HEK293 (cell line): Measurements from ENCODE around the gene SERGEF.
A peak's percentile ranks its signal among the peaks of the same experiment; 100 is the strongest.

Experiments
- CTCF ChIA-PET: fragments of 350-600 bp; formaldehyde crosslinking; extraction: SDS; loops from one replicate; lab custom pipeline; 2021; ENCODE audit warnings: antibody characterized with exemption; lab: Yijun Ruan, JAX
- POLR2A ChIA-PET: fragments of 300-600 bp; formaldehyde crosslinking; extraction: SDS; loops from one replicate; lab custom pipeline; 2020; ENCODE audit warnings: antibody characterized with exemption, inconsistent platforms; lab: Yijun Ruan, JAX
- H3K27ac ChIP-seq: fragments of 200-500 bp; sonication (Bioruptor generic); 2 replicates; pipeline ENCODE4 v1.5.1; 2014; ENCODE audit warnings: low read depth, low read length, control low read depth, inconsistent platforms; ENCODE audit errors: extremely low read depth
- H3K36me3 ChIP-seq, 2 experiments: fragments of 200-500 bp in 1 of 2; sonication (Bioruptor generic) in 1 of 2; 1 replicate in 1 of 2; 2 replicates in 1 of 2; pipeline ENCODE4 v1.5.1; 2014 to 2017; ENCODE audit warnings: inconsistent platforms in 2 of 2, low read length in 2 of 2; ENCODE audit not compliant: control insufficient read depth in 2 of 2, insufficient read depth in 1 of 2
- H3K4me1 ChIP-seq: fragments of 200-500 bp; sonication (Bioruptor generic); 2 replicates; pipeline ENCODE4 v1.5.1; 2014; ENCODE audit warnings: mild to moderate bottlenecking, low read length, inconsistent platforms; ENCODE audit not compliant: control insufficient read depth, insufficient read depth
- H3K4me3 ChIP-seq: 2 replicates; pipeline ENCODE4 v1.5.1; 2011; ENCODE audit warnings: low read depth, mild to moderate bottlenecking, control low read depth, low read length, moderate library complexity
- H3K9me3 ChIP-seq: fragments of 200-500 bp; sonication (Bioruptor generic); 2 replicates; pipeline ENCODE4 v1.5.1; 2014; ENCODE audit warnings: low read depth, low read length, inconsistent platforms; ENCODE audit not compliant: control insufficient read depth, insufficient read depth
- KLF10 ChIP-seq: fragments of 450-650 bp; IDR thresholded peaks from 2 replicates; pipeline ENCODE4 v1.5.1; 2018; ENCODE audit warnings: missing biosample characterization, mild to moderate bottlenecking, missing genetic modification characterization
- MZF1 ChIP-seq: fragments of 450-650 bp; formaldehyde crosslinking; IDR thresholded peaks from 2 replicates; pipeline ENCODE4 v1.5.1; 2017; ENCODE audit warnings: missing biosample characterization, missing genetic modification characterization, borderline replicate concordance
- PRDM1 ChIP-seq: fragments of 450-650 bp; formaldehyde crosslinking; IDR thresholded peaks from 2 replicates; pipeline ENCODE4; 2016; ENCODE audit warnings: missing biosample characterization, missing genetic modification characterization
- RBAK ChIP-seq: fragments of 450-650 bp; formaldehyde crosslinking; IDR thresholded peaks from 2 replicates; pipeline ENCODE4 v1.5.1; 2016; ENCODE audit warnings: missing biosample characterization, missing genetic modification characterization
- REPIN1 ChIP-seq: fragments of 450-650 bp; formaldehyde crosslinking; IDR thresholded peaks from 2 replicates; pipeline ENCODE4 v1.5.1; 2017; ENCODE audit warnings: missing biosample characterization, missing genetic modification characterization, low read depth
- SALL2 ChIP-seq: fragments of 450-650 bp; formaldehyde crosslinking; IDR thresholded peaks from 2 replicates; pipeline ENCODE4 v1.5.0; 2017; ENCODE audit warnings: missing biosample characterization, mild to moderate bottlenecking, missing genetic modification characterization, borderline replicate concordance
- ZNF112 ChIP-seq: fragments of 450-650 bp; formaldehyde crosslinking; IDR thresholded peaks from 2 replicates; pipeline ENCODE4 v1.5.0; 2017; ENCODE audit warnings: missing biosample characterization, missing genetic modification characterization
- ZNF114 ChIP-seq: fragments of 450-650 bp; formaldehyde crosslinking; IDR thresholded peaks from 2 replicates; pipeline ENCODE4 v1.5.0; 2017; ENCODE audit warnings: missing biosample characterization, missing genetic modification characterization
- ZNF202 ChIP-seq: fragments of 450-650 bp; formaldehyde crosslinking; IDR thresholded peaks from 2 replicates; pipeline ENCODE4 v1.5.1; 2016; ENCODE audit warnings: missing biosample characterization, missing genetic modification characterization, borderline replicate concordance
- ZNF266 ChIP-seq: fragments of 450-650 bp; formaldehyde crosslinking; IDR thresholded peaks from 2 replicates; pipeline ENCODE4 v1.5.1; 2016; ENCODE audit warnings: missing biosample characterization, missing genetic modification characterization, low read depth
- ZNF366 ChIP-seq: fragments of 450-650 bp; formaldehyde crosslinking; conservative IDR thresholded peaks from 2 replicates; pipeline ENCODE4 v1.5.1; 2016; ENCODE audit warnings: missing biosample characterization, missing genetic modification characterization
- ZNF394 ChIP-seq: fragments of 450-650 bp; formaldehyde crosslinking; IDR thresholded peaks from 2 replicates; pipeline ENCODE4 v1.5.1; 2016; ENCODE audit warnings: missing biosample characterization, missing genetic modification characterization, mild to moderate bottlenecking, moderate library complexity, borderline replicate concordance
- ZNF514 ChIP-seq: fragments of 450-650 bp; formaldehyde crosslinking; IDR thresholded peaks from 2 replicates; pipeline ENCODE4 v1.5.1; 2016; ENCODE audit warnings: missing biosample characterization, missing genetic modification characterization
- ZNF548 ChIP-seq: fragments of 450-650 bp; formaldehyde crosslinking; IDR thresholded peaks from 2 replicates; pipeline ENCODE4 v1.5.1; 2016; ENCODE audit warnings: missing biosample characterization, missing genetic modification characterization
- ZNF560 ChIP-seq: fragments of 450-650 bp; formaldehyde crosslinking; IDR thresholded peaks from 2 replicates; pipeline ENCODE4 v1.5.1; 2017; ENCODE audit warnings: missing biosample characterization, missing genetic modification characterization, borderline replicate concordance
- ZNF571 ChIP-seq: fragments of 450-650 bp; formaldehyde crosslinking; IDR thresholded peaks from 2 replicates; pipeline ENCODE4 v1.5.0; 2017; ENCODE audit warnings: missing biosample characterization, missing genetic modification characterization
- ZNF610 ChIP-seq: fragments of 450-650 bp; formaldehyde crosslinking; IDR thresholded peaks from 2 replicates; pipeline ENCODE4 v1.5.1; 2016; ENCODE audit warnings: missing biosample characterization, missing genetic modification characterization, borderline replicate concordance
- ZNF654 ChIP-seq: fragments of 450-650 bp; formaldehyde crosslinking; IDR thresholded peaks from 2 replicates; pipeline ENCODE4 v1.5.1; 2016; ENCODE audit warnings: low read depth, missing biosample characterization, missing genetic modification characterization
- ZNF707 ChIP-seq: fragments of 450-650 bp; formaldehyde crosslinking; IDR thresholded peaks from 2 replicates; pipeline ENCODE4 v1.5.1; 2016; ENCODE audit warnings: missing biosample characterization, missing genetic modification characterization
- ZNF76 ChIP-seq: fragments of 450-650 bp; formaldehyde crosslinking; IDR thresholded peaks from 2 replicates; pipeline ENCODE4; 2016; ENCODE audit warnings: low read depth, missing biosample characterization, missing genetic modification characterization, borderline replicate concordance
- ZNF777 ChIP-seq: fragments of 450-650 bp; formaldehyde crosslinking; IDR thresholded peaks from 2 replicates; pipeline ENCODE4 v1.5.1; 2017; ENCODE audit warnings: missing biosample characterization, missing genetic modification characterization, borderline replicate concordance
- ZNF837 ChIP-seq: fragments of 450-650 bp; formaldehyde crosslinking; IDR thresholded peaks from 2 replicates; pipeline ENCODE4 v1.5.1; 2016; ENCODE audit warnings: missing biosample characterization, missing genetic modification characterization
- ZSCAN5A ChIP-seq: fragments of 450-650 bp; formaldehyde crosslinking; IDR thresholded peaks from 2 replicates; pipeline ENCODE4 v1.5.1; 2016; ENCODE audit warnings: missing biosample characterization, missing genetic modification characterization
- TF ChIP-seq, protein P1 (sequence below): fragments of 450-650 bp; formaldehyde crosslinking; IDR thresholded peaks from 2 replicates; pipeline ENCODE4 v1.5.1; 2016; ENCODE audit warnings: missing biosample characterization, missing genetic modification characterization
- TF ChIP-seq, protein P2 (sequence below): fragments of 450-650 bp; formaldehyde crosslinking; conservative IDR thresholded peaks from 2 replicates; pipeline ENCODE4 v1.5.1; 2016; ENCODE audit warnings: low read depth, missing biosample characterization, missing genetic modification characterization

SERGEF gene

GRCh38 chr11:17991783-17992433 is 20.9 kb downstream of the SERGEF start:
- TF ChIP-seq RBAK (tag by site-specific recombination) (no peak), REPIN1 (tag by site-specific recombination) (no peak), ZNF837 (tag by site-specific recombination) (no peak), ZNF514 (no peak), ZNF777 (tag by site-specific recombination) (no peak), MZF1 (tag by site-specific recombination) (no peak), PRDM1 (peak; percentile 77), ZNF366 (tag by site-specific recombination) (no peak), ZNF548 (no peak), ZNF76 (tag by site-specific recombination) (no peak), ZNF571 (tag by site-specific recombination) (no peak), ZNF266 (no peak), ZNF560 (no peak), SALL2 (tag by site-specific recombination) (no peak), KLF10 (tag by site-specific recombination) (no peak), ZNF112 (tag by site-specific recombination) (no peak), ZNF654 (tag by site-specific recombination) (peak; percentile 57), ZNF114 (tag by site-specific recombination) (no peak), ZSCAN5A (tag by site-specific recombination) (no peak), ZNF394 (no peak), ZNF707 (no peak), ZNF610 (tag by site-specific recombination) (no peak), ZNF202 (tag by site-specific recombination) (no peak)
- TF ChIP-seq, protein P1, sequence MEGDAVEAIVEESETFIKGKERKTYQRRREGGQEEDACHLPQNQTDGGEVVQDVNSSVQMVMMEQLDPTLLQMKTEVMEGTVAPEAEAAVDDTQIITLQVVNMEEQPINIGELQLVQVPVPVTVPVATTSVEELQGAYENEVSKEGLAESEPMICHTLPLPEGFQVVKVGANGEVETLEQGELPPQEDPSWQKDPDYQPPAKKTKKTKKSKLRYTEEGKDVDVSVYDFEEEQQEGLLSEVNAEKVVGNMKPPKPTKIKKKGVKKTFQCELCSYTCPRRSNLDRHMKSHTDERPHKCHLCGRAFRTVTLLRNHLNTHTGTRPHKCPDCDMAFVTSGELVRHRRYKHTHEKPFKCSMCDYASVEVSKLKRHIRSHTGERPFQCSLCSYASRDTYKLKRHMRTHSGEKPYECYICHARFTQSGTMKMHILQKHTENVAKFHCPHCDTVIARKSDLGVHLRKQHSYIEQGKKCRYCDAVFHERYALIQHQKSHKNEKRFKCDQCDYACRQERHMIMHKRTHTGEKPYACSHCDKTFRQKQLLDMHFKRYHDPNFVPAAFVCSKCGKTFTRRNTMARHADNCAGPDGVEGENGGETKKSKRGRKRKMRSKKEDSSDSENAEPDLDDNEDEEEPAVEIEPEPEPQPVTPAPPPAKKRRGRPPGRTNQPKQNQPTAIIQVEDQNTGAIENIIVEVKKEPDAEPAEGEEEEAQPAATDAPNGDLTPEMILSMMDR (tag by site-specific recombination), result 0 out of 2 replicates have a peak, but pooled peaks have one; percentile 27
- TF ChIP-seq, protein P2, sequence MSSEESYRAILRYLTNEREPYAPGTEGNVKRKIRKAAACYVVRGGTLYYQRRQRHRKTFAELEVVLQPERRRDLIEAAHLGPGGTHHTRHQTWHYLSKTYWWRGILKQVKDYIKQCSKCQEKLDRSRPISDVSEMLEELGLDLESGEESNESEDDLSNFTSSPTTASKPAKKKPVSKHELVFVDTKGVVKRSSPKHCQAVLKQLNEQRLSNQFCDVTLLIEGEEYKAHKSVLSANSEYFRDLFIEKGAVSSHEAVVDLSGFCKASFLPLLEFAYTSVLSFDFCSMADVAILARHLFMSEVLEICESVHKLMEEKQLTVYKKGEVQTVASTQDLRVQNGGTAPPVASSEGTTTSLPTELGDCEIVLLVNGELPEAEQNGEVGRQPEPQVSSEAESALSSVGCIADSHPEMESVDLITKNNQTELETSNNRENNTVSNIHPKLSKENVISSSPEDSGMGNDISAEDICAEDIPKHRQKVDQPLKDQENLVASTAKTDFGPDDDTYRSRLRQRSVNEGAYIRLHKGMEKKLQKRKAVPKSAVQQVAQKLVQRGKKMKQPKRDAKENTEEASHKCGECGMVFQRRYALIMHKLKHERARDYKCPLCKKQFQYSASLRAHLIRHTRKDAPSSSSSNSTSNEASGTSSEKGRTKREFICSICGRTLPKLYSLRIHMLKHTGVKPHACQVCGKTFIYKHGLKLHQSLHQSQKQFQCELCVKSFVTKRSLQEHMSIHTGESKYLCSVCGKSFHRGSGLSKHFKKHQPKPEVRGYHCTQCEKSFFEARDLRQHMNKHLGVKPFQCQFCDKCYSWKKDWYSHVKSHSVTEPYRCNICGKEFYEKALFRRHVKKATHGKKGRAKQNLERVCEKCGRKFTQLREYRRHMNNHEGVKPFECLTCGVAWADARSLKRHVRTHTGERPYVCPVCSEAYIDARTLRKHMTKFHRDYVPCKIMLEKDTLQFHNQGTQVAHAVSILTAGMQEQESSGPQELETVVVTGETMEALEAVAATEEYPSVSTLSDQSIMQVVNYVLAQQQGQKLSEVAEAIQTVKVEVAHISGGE (tag by site-specific recombination), result no peak
- TF ChIP-seq, all 188 proteins: peak for 3
- H3K4me3 ChIP-seq, result no peak overlapping the region
- H3K9me3 ChIP-seq, result no peaks in the 10 kb centered on the region
- peaks cover 0 to 67% of the 10 kb centered on the region in 2 experiments; a peak in 2 of 3 replicates for H3K36me3 ChIP-seq
- H3K4me1 ChIP-seq, result no peaks in the 10 kb centered on the region
- ChIA-PET POLR2A (no interaction called here), CTCF (interaction anchor here (0.6 to 23.0 kb wide), 25 partner anchors 10 to 1260 kb away, joined by 3 to 357 read pairs (median 4); partner anchors contain the start of genes KCNC1 and SERGEF)
- no peak overlapping the region for H3K27ac ChIP-seq
